HG03064 (cell line): ENCODE results near the gene TICRR.
"Not testable (repeated sequence)": the region's sequence is repeated elsewhere in the genome, so short reads cannot be mapped to it uniquely, and the experiment has no call there.

Experiments
- ATAC-seq: cut with Tn5 transposase; IDR thresholded peaks from one replicate; pipeline ENCODE4 v1.9.1; 2021; ENCODE audit warnings: low read depth; ENCODE audit not compliant: unreplicated experiment

TICRR gene

DNA sequence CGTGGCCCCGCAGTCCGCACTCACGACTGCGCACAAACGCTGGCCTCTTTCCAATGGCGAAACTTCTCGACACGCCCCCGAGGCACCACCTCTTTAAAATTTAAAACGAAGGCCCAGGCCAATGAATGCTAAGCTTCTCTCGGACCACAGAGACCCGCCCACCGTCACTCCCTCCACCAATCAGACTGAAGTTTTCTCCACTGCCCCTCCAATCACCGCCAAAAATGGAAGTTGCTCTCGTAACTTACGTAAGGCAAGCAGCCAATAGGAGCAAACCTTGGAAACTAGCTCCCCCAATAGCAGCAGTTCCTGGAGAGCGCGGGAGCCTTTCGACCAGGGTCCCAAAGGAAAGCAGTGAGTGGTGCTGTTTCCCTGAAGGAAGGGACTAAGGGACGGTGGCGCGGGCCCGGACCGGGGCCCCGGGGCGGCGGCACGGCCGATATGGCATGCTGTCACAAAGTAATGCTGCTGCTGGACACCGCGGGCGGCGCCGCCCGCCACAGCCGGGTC, at the start of gene TICRR:
TICRR (plus strand) TSS at position 324 of the 510 bp plus-strand sequence; CDS start at position 442, 118 bp downstream.
- peak; percentile 94 for ATAC-seq

DNA sequence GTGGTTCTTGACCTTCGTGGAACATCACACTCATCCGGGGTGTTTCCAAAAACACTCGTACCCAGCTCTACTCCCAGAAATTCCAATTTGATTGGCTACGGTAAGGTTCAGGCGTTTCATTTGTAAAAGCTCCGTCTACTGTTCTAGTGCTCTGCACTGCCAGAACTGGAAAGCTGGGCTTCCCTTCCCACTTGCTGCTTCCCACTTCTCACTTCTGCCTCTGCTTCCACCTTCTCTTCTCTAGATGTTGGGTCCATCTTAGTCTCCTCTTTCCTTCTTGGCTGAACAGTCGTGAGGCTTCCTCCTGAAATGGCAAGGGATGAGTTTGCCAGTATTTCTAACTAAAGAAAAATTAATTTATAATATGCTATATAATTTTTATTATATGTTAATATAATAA, 49.1 kb upstream of the TICRR start:
- no peak for ATAC-seq

GRCh38 chr15:89526601-89527441, 48.4 kb upstream of the TICRR start:
- ATAC-seq: no peak

GRCh38 chr15:89528757-89529352, 46.4 kb upstream of the TICRR start:
- no peak for ATAC-seq

- no peak for ATAC-seq
Measured at GRCh38 chr15:89530976-89531375, 44.3 kb upstream of the TICRR start.

DNA sequence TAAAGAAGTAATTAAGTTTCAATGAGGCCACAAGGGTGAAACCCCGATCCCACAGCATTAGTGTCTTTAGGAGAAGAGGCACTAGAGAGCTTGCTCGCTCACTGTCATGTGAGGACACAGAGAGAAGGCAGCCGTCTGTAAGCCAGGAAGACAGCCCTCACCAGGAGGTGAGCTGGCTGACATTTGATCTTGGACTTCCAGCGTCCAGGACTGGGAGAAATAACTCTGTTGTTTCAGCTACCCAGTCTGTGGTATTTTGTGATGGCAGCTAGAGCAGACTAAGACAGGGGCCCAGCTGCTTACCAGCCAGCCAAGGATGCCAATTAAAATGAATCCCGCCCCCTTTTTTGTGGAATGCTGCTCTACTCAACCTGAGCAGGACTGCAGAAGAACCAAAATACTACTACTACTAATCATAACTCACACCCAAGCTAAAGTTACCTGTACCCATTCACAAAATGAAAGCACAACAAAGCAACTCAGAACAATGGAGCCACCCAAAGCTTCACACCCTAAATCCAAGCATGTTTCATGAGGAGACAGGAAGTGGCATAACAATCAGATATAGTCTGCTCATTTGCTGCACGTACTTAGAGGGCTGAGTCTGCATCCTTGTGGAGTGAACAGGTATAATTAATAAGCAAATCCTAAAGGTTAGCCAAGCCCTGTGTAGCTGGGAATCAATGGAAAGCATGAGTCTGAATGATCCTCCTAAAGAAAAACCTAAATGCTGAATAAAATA, 43.3 kb upstream of the TICRR start:
- no peak for ATAC-seq

GRCh38 chr15:89533861-89534544, 41.3 kb upstream of the TICRR start:
- no peak for ATAC-seq

GRCh38 chr15:89539027-89539426, 36.2 kb upstream of the TICRR start:
- ATAC-seq: no peak

GRCh38 chr15:89542369-89542768, 32.9 kb upstream of the TICRR start:
- no peak for ATAC-seq

GRCh38 chr15:89543389-89543788, 31.9 kb upstream of the TICRR start:
- ATAC-seq: no peak

DNA sequence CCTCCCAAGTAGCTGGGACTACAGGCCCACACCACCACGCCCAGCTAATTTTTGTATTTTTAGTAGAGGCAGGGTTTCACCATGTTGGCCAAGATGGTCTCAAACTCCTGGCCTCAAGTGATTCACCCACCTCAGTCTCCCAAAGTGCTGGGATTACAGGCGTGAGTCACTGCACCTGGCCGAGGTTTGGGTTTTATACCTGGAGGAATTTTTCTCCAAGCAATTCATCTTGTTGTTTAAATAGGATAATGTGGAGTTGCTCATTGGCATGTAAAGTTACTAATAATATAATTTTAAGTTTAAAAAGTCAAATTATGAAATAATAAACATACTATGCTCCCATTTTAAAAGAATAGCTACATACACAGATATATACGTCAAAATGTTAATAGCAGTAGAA, 26.1 kb upstream of the TICRR start:
- not testable (repeated sequence) for ATAC-seq

DNA sequence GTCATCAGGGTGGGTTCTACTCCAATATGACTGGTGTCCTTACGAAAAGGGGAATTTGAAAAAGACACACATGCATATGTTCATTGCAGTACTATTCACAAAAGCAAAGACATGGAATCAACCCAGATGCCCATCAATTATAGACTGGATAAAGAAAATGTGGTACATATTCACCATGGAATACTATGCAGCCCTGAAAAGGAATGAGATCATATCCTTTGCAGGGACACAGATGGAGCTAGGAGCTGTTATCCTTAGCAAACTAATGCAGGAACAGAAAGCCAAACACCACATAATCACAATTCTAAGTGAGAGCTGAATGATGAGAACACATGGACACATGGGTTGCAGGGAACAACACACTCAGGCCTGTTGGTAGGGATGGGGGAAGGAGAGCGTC, 24.8 kb upstream of the TICRR start:
- ATAC-seq: no peak

DNA sequence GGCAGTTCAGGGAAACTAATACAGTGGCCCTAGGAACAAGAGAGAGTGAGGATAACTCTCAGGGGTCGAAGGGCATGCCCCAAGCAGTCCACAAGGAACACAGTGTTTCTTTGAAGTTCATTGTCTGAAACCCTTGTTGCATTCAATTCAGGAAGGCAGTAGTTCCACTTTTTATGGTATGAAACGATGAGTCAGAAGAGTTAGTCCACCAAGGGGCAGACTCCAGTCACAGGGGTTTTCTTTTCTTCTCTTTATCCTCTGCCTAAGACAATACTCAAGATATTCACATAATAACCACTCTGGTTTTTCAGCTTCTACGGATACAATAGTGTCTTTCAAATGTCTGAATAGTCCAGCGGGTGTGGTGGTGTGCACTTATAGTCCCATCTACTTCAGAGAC, 23.7 kb upstream of the TICRR start:
- ATAC-seq: no peak

GRCh38 chr15:89553632-89554031, 21.6 kb upstream of the TICRR start:
- ATAC-seq: no peak

- ATAC-seq: no peak
Measured at GRCh38 chr15:89554247-89554646, 21.0 kb upstream of the TICRR start.

DNA sequence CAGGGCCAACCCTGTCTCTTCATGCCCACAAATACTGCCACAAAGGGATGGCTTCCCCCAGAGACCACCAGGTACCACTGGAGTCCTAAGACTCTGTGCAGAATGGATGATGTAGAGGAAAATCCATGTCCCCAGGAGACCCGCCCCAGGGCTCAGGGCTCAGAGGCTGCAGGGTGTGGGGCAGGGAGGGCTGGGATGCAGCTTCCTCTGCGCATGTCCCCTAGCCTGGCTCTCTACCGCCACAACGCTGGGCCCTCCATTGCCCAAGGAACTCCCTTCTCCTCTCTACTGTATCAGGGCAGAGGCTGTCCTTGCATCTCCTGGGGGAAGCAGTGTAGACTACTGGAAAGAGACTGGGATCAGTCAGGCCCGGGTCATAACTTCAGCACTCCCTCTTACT, 19.5 kb upstream of the TICRR start:
- no peak for ATAC-seq

DNA sequence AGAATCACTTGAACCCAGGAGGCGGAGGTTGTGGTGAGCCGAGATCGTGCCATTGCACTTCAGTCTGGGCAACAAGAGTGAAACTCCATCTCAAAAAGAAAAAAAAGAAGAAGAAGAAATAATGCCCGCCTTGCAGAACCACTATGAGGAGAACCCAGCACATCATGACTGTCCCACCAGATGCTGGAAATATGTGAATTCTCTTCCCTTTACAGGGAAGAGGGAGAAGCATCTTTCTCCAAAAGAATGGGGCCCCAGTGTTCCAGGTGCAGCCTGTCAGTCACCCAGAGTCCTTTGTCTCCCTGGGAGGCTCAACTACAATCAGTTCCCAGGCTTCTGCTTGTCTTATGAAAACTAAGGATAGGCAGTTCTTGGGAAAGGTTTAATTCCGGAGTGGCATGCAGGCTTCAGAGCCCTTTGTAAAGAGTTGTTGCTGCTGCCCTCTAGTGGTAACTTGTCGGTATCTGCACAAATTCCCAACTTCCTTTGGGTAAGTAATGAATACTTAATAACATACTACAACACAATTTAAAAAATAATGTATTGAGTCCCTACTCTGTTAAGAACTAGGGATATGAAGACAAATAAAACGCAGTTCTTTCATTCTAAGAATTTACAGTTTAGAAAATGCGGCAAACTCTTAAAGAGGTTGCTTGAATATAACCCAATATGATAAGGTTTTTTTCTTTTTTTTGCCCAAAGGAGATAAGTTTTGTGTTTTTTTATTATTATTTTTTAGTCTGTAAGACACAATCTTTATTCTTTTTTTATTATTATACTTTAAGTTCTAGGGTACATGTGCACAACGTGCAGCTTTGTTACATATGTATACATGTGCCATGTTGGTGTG, 18.6 kb upstream of the TICRR start:
- ATAC-seq: no peak

GRCh38 chr15:89559769-89560264, 15.5 kb upstream of the TICRR start:
- no peak for ATAC-seq

GRCh38 chr15:89566181-89566580, 9.1 kb upstream of the TICRR start:
- no peak for ATAC-seq
